GM12865 (cell line): ENCODE results near the gene CACNG1.

Source experiments
- DNase-seq: peaks from one replicate; pipeline ENCODE4 v3.0.0; 2010; ENCODE audit warnings: low read depth
- H3K4me3 ChIP-seq: 2 replicates; pipeline ENCODE4 v1.5.1; 2011; ENCODE audit warnings: mild to moderate bottlenecking, low read depth, low read length, control low read depth
- CTCF ChIP-seq: IDR thresholded peaks from 2 replicates; pipeline ENCODE4 v1.5.1; 2011; ENCODE audit warnings: low read length, control low read depth, low read depth, inconsistent platforms; ENCODE audit not compliant: insufficient read depth; ENCODE audit errors: missing control alignments

Gene CACNG1

GRCh38 chr17:67007266-67007665 lies 37.1 kb upstream of the CACNG1 start:
- H3K4me3 ChIP-seq, result no peak overlapping the region
- no peak for DNase-seq
- TF ChIP-seq CTCF, result no peak

GRCh38 chr17:67008101-67008500 lies 36.3 kb upstream of the CACNG1 start:
- DNase-seq, result no peak
- no peak overlapping the region for H3K4me3 ChIP-seq
- TF ChIP-seq CTCF, result no peak

- TF ChIP-seq CTCF, result no peak
- no peak overlapping the region for H3K4me3 ChIP-seq
- peak; percentile 52 for DNase-seq
Measured at GRCh38 chr17:67011527-67012175, 32.7 kb upstream of the CACNG1 start.

GRCh38 chr17:67013891-67014290 lies 30.5 kb upstream of the CACNG1 start:
- TF ChIP-seq CTCF, result no peak
- DNase-seq, result no peak
- H3K4me3 ChIP-seq, result no peak overlapping the region

- H3K4me3 ChIP-seq, result no peak overlapping the region
- no peak for TF ChIP-seq CTCF
- no peak for DNase-seq
Measured at GRCh38 chr17:67015001-67015400, 29.4 kb upstream of the CACNG1 start.

GRCh38 chr17:67016039-67016762 lies 28.2 kb upstream of the CACNG1 start:
- no peak overlapping the region for H3K4me3 ChIP-seq
- DNase-seq, result no peak
- TF ChIP-seq CTCF, result no peak
